Uterus (tissue), 4 donors: ENCODE results near the gene H6PD. TPM values are rescaled to one million over a fixed set of nuclear protein-coding genes. Genes with fewer than 3 reads are reported as not detected.

ENCODE experiments used
- DNase-seq, 2 donors: peaks; one replicate each; pipeline ENCODE4 v3.0.0-alpha.2; 2019 to 2020
- H3K27ac ChIP-seq, 2 donors: fragments of 200-600 bp; sonication (generic); 1 replicate in 1 of 2; 2 replicates in 1 of 2; pipeline ENCODE4 v1.5.1; 2016 to 2018
- H3K27me3 ChIP-seq, 2 donors: fragments of 200-600 bp; sonication (generic); one replicate each; pipeline ENCODE4 v1.5.1; 2018 to 2019; ENCODE audit warnings: control low read depth in 1 of 2
- H3K36me3 ChIP-seq, 2 donors: fragments of 200-600 bp; sonication (generic); one replicate each; pipeline ENCODE4 v1.5.1; 2019; ENCODE audit warnings: control low read depth in 1 of 2
- H3K4me1 ChIP-seq, 2 donors: fragments of 200-600 bp; sonication (generic); one replicate each; pipeline ENCODE4 v1.5.1; 2018 to 2019; ENCODE audit warnings: control low read depth in 1 of 2
- H3K4me3 ChIP-seq, 2 donors: fragments of 200-600 bp; sonication (generic); 1 replicate in 1 of 2; 2 replicates in 1 of 2; pipeline ENCODE4 v1.5.1; 2018 to 2019; ENCODE audit warnings: mild to moderate bottlenecking in 1 of 2
- H3K9me3 ChIP-seq, 2 donors: fragments of 200-600 bp; sonication (generic); one replicate each; pipeline ENCODE4 v1.5.1; 2019; ENCODE audit warnings: control low read depth in 1 of 2
- POLR2A ChIP-seq, 2 donors: fragments of 450-650 bp; IDR thresholded peaks; one replicate each; pipeline ENCODE4 v1.6.1; 2016; ENCODE audit warnings: antibody characterized with exemption in 2 of 2, mild to moderate bottlenecking in 1 of 2, moderate library complexity in 1 of 2
- intact Hi-C: fragments of 100-400 bp; cut with DNase I; formaldehyde crosslinking; loops from one replicate; pipeline ENCODE4 v1.15.1; 2023; ENCODE audit warnings: low total_unique reads
- total RNA-seq, 4 donors: library from RNA; depleted of rRNA in 3 of 4; stranded (reverse); fragments of >200 nt in 3 of 4; gene quantifications; one replicate each; pipeline versions ENCODE4 v1.1.0 to v1.2.4, GENCODE V29; 2014 to 2023
- TF ChIP-seq, protein P1 (sequence below), 4 experiments: fragments of 200-600 bp in 2 of 4; fragments of 450-650 bp in 2 of 4; sonication (generic) in 2 of 4; IDR thresholded peaks; one replicate each; pipeline ENCODE4 v1.5.1; 2016 to 2019; ENCODE audit warnings: antibody characterized with exemption in 4 of 4, mild to moderate bottlenecking in 2 of 4, moderate library complexity in 1 of 4
- donor health status: DM: yes; HTN: yes; CAD: no.

The H6PD gene
- total RNA-seq, 4 donors from 2014 or later: 28.4 to 107 (median 49.7) TPM

- intact Hi-C loops: no loop called here
- TF ChIP-seq, protein P1, sequence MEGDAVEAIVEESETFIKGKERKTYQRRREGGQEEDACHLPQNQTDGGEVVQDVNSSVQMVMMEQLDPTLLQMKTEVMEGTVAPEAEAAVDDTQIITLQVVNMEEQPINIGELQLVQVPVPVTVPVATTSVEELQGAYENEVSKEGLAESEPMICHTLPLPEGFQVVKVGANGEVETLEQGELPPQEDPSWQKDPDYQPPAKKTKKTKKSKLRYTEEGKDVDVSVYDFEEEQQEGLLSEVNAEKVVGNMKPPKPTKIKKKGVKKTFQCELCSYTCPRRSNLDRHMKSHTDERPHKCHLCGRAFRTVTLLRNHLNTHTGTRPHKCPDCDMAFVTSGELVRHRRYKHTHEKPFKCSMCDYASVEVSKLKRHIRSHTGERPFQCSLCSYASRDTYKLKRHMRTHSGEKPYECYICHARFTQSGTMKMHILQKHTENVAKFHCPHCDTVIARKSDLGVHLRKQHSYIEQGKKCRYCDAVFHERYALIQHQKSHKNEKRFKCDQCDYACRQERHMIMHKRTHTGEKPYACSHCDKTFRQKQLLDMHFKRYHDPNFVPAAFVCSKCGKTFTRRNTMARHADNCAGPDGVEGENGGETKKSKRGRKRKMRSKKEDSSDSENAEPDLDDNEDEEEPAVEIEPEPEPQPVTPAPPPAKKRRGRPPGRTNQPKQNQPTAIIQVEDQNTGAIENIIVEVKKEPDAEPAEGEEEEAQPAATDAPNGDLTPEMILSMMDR (IDR thresholded peaks at IDR 0.05): no peak
- no peak for TF ChIP-seq POLR2A (IDR thresholded peaks at IDR 0.05)
- Histone ChIP-seq H3K36me3 (no peaks in the 10 kb centered on the region), H3K9me3 (no peaks in the 10 kb centered on the region), H3K27ac (no peak overlapping the region), H3K27me3 (no peaks in the 10 kb centered on the region), H3K4me3 (no peak overlapping the region), H3K4me1 (no peaks in the 10 kb centered on the region)
- no peak for DNase-seq
Measured at GRCh38 chr1:9222846-9223625, 11.5 kb upstream of the H6PD start.

GRCh38 chr1:9224664-9225410 is 9.7 kb upstream of the H6PD start:
- no peaks in the 10 kb centered on the region for H3K27me3 ChIP-seq
- no peak overlapping the region for H3K4me3 ChIP-seq
- H3K27ac ChIP-seq: no peak overlapping the region
- H3K36me3 ChIP-seq: no peaks in the 10 kb centered on the region
- intact Hi-C loops: no loop called here
- no peaks in the 10 kb centered on the region for H3K4me1 ChIP-seq
- no peak for TF ChIP-seq POLR2A (IDR thresholded peaks at IDR 0.05)
- TF ChIP-seq, protein P1 (IDR thresholded peaks at IDR 0.05): no peak
- DNase-seq: no peak
- H3K9me3 ChIP-seq: no peaks in the 10 kb centered on the region

GRCh38 chr1:9225411-9225785 is 9.2 kb upstream of the H6PD start:
- no peak overlapping the region for H3K27ac ChIP-seq
- TF ChIP-seq, protein P1 (IDR thresholded peaks at IDR 0.05): no peak
- no peak for TF ChIP-seq POLR2A (IDR thresholded peaks at IDR 0.05)
- intact Hi-C loops: no loop called here
- H3K4me1 ChIP-seq: no peaks in the 10 kb centered on the region
- no peaks in the 10 kb centered on the region for H3K9me3 ChIP-seq
- H3K4me3 ChIP-seq: no peak overlapping the region
- H3K27me3 ChIP-seq: no peaks in the 10 kb centered on the region
- no peak for DNase-seq
- H3K36me3 ChIP-seq: no peaks in the 10 kb centered on the region

GRCh38 chr1:9228609-9229008 is 6.0 kb upstream of the H6PD start:
- no peak overlapping the region for H3K4me3 ChIP-seq
- no peaks in the 10 kb centered on the region for H3K36me3 ChIP-seq
- intact Hi-C loops: no loop called here
- H3K27me3 ChIP-seq: no peaks in the 10 kb centered on the region
- DNase-seq: no peak
- no peak overlapping the region for H3K27ac ChIP-seq
- TF ChIP-seq, protein P1 (IDR thresholded peaks at IDR 0.05): no peak
- TF ChIP-seq POLR2A (IDR thresholded peaks at IDR 0.05): no peak
- H3K4me1 ChIP-seq: no peaks in the 10 kb centered on the region
- H3K9me3 ChIP-seq: no peaks in the 10 kb centered on the region

- Histone ChIP-seq H3K4me1 (no peaks in the 10 kb centered on the region), H3K27me3 (no peaks in the 10 kb centered on the region), H3K4me3 (no peak overlapping the region), H3K27ac (no peak overlapping the region), H3K36me3 (no peaks in the 10 kb centered on the region), H3K9me3 (no peaks in the 10 kb centered on the region)
- intact Hi-C loops: no loop called here
- no peak for DNase-seq
- TF ChIP-seq POLR2A (IDR thresholded peaks at IDR 0.05): no peak
- TF ChIP-seq, protein P1 (IDR thresholded peaks at IDR 0.05): no peak
Measured at GRCh38 chr1:9229549-9229948, 5.0 kb upstream of the H6PD start.
